HG03280 (cell line): ENCODE data around the gene LAMA3.
"Not testable (repeated sequence)": the region's sequence is repeated elsewhere in the genome, so short reads cannot be mapped to it uniquely, and the experiment has no call there.

Experiments used
- ATAC-seq: cut with Tn5 transposase; IDR thresholded peaks from one replicate; pipeline ENCODE4 v1.9.1; 2021; ENCODE audit warnings: mild to moderate bottlenecking, moderate library complexity; ENCODE audit not compliant: unreplicated experiment

Gene LAMA3

DNA sequence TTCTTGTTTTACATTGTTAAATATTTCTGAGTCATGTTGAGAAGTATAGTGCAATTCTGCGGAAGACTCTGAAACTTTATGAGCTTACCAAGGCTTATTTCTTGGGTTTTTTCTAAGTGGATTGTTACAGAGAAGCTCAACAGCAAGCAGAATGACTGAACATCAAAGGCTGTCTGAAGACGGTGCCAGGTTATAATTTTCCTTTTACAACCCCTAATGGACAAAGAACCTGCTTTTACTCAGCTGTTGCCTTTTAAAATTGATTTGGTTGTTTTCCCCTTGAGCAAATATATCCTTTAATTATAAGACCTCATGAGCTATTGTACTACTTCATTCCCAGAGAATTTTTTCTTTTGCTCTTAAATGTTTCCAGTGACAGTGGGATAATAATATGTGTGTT lies 41.6 kb downstream of the LAMA3 start:
- ATAC-seq: no peak

- no peak for ATAC-seq
These were observed 42.6 kb downstream of the LAMA3 start for GRCh38 chr18:23731861-23732260.

DNA sequence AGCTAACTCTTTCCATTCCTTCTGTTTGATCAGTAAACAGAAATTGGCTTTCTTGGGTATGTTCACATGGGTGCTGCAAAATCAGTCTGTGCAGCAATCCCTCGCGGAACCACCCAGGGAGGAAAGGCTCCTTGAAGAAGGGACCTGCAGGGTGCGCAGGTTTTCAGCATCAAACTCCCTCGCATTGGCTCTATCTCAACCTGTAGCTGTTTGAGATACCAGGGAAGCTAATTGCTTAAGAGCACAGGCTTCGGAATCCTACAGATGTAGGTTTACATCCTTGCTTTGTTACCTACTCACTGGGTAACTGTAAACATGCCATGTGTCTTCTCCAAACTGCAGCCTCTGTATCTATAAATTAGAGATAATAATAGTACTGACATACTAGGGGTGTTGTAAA lies 43.2 kb downstream of the LAMA3 start:
- ATAC-seq: no peak

GRCh38 chr18:23733265-23733664 lies 44.0 kb downstream of the LAMA3 start:
- ATAC-seq: not testable (repeated sequence)

GRCh38 chr18:23733895-23734294 lies 44.6 kb downstream of the LAMA3 start:
- no peak for ATAC-seq

GRCh38 chr18:23735021-23735464 lies 45.8 kb downstream of the LAMA3 start:
- ATAC-seq: no peak

DNA sequence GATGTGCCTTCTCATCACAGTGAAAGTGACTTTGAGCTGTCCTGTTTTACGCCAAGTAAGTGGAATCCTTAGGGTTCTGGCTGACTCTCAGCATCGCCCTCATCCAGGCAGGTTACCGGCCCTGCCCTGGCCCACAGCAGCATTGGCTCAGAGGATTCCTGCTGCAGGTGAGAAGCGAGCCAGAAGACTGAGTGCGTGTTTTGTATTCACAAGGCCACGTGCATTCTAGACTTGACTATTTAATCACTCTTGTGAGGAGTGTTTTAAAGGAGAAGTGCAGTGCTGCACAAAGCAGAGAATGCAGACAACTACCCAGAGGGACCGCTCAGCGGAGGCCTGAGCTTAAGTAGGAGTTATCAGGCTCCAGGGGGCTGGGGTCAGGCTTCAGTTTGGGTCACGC lies 48.3 kb downstream of the LAMA3 start:
- no peak for ATAC-seq

DNA sequence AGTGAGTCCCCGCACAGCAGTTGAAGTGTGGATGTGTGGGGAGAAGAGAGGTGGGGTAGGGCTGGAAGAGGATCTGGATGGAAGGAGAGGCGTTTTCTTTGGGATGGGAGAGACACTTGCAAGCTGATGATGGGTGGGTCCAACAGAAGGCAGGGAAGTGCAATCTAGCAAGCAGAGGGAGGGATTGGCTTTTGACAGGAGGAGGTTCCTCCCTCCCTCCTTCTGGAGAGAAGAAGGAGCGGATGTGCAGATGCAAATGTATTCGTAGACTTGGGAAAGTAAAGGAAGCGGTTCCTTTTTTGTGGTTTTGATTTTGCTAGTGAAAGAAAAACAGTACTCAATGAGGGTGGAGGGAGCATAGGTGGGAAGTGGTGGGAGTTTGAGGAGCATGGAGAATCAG lies 48.9 kb downstream of the LAMA3 start:
- ATAC-seq: no peak

GRCh38 chr18:23738575-23738974 lies 49.3 kb downstream of the LAMA3 start:
- no peak for ATAC-seq

DNA sequence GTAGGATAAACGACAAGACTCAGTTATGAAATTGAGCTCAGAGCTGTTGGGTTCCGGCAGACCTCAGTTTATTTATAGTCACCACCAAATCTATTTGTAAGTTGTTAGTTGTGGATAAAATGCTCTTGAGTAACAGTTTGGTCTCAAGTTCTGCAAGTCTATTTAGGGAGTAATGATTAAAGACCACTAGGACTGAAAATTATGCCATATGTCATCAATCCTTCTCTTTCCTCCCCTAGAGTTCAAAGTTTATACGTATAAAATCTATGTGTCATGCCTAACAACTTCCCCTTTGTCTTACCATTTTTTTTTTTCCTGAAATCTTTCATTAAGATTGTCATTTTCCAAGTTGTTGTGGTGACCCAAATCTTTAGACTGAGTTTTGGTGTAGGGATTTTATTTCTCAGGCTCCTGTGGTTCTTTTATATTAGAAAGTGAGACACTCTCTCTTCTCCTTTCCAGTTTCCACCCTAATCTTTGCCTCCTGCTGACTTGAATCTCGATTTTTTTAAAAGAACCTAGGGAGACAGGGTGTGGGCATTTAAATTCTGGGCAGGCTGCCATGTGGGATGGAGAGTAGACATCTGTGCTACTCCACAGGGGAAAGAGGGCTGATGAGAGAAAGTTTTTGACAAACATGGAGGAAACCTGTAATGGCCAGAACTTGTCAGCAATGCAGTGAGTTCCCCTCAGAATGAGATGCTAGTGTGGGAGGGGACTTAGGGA lies 51.0 kb downstream of the LAMA3 start:
- ATAC-seq: no peak

DNA sequence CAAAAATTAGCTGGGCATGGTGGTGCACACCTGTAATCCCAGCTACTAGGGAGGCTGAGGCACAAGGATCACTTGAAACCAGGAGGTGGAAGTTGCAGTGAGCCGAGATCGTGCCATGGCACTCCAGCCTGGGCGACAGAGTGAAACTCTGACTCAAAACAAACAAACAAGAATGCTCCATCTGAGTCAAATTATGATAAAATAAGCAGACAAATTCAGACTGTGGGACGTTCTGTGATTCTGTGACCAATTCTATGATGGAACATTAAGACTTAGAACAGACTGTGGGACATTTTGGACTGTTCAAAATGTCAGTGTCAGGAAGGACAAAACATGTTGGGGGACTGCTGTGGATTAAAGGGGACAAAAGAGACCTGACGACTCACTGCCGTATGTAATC lies 52.7 kb downstream of the LAMA3 start:
- not testable (repeated sequence) for ATAC-seq

GRCh38 chr18:23743733-23744333 lies 54.6 kb downstream of the LAMA3 start:
- no peak for ATAC-seq

DNA sequence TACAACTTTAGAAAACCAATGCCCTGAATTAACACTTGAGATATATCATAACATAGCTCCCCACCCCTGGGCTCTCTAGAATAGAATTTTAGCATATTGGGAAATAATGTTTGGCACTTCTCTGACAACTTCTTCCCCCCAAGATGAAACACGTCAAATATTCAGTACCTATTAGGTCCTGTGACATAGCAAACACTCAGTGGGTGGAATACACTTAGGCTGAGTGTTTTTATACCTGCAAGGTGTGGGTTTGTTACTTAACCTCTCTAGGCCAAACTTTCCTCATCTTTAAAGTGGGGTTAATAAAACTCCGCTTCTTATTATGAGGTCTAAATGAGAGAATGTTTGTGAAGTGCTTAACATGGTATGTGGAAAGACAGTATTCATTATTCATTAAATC lies 56.1 kb downstream of the LAMA3 start:
- ATAC-seq: no peak

DNA sequence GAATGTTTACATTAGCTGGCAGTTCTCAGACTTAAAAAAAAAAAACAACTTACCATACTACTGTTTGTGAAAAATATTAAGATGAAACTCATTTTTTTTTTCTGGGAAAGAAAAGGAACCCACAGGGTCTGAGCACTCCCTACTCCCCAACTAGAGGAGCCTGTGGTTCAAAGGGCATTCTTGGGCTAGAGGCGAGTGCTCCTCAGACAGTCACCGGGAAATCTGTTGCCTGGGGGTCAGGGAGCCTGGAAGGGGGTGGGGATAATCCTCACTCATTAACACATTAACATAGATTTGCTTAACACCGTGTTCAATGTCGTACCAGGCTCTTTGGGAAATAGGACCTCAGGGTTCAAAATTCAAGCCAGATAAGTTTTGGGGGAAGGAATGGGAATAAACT lies 57.6 kb downstream of the LAMA3 start:
- ATAC-seq: no peak

- no peak for ATAC-seq
These were observed 63.1 kb downstream of the LAMA3 start for GRCh38 chr18:23752363-23752762.

DNA sequence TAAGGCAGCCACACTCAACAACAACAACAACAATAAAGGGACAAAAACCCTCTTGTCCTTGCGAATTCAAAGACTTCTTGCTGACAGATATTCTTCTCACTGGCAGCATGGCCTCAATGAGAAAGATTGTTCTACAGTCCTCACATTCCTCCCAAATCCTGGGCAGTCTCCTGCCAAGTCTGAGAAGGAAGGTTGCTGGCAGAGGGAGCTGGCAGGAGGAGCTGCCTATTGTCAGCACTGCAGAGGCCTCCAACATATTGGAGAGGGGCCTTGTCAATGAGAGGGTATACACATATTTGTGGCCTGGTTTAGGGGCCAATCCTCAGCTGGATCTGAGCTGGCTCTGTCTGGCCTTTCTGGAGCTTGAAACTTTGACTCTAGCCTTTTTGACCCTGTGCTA lies 63.5 kb downstream of the LAMA3 start:
- ATAC-seq: no peak

DNA sequence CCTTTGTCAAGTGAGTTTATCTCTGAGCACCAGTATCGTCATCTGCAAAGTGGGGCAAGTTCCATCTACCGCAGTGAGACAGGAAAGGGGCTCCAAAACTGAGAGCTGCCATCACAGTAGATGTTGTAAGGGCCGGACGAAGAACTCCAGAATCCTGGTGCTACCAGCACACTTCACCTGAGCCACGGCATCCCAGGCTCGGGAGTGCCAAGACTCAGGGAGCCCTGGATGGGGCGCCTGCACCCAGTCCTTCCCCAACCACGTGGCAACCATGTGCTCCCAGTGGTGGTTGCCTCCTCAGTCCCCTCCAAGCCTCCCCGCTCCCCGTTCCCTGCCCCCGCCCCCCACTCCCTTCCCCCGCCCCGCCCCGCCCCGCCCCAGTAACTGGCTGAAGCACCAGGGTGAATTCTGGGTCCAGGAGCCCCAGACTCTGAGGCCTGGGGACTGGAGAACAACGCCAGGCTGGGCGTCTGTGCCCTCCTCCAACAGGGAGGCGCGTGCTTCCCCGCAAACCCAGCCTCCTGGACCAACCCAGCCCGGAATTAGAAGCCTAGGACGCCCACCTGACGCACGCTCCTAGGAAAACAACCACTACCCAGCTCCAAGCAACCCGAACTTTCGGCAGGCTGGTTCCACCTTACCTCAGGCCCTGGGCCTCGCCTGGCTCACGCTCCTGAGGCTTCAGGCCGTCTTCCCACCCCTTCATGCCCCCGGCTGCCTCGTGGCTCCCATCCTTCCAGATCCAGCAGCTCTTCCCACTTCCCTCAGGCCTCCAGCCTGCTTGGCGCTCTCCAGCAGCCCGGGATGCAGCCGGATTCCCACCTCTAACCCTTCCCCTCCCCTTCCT lies 67.6 kb downstream of the LAMA3 start:
- no peak for ATAC-seq

GRCh38 chr18:23757437-23757733 lies 68.1 kb downstream of the LAMA3 start:
- no peak for ATAC-seq

GRCh38 chr18:23758281-23758680 lies 69.0 kb downstream of the LAMA3 start:
- ATAC-seq: no peak

- ATAC-seq: no peak
These were observed 72.7 kb downstream of the LAMA3 start for GRCh38 chr18:23761941-23762340.

DNA sequence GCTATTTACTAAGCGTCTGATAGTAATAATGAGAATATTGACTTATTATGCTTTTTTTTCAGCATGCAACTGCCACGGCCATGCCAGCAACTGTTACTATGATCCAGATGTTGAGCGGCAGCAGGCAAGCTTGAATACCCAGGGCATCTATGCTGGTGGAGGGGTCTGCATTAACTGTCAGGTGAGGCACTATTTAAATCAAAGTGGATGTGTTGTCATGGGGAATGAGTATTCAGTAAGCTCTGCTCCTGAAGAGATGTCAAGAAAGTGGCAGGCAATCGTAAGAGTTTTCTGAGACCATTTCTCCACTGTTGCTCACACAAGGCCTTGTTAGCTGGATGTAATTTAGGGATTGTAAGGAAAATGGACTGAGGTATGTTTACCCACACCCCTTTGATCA lies 74.1 kb downstream of the LAMA3 start:
- ATAC-seq: no peak

DNA sequence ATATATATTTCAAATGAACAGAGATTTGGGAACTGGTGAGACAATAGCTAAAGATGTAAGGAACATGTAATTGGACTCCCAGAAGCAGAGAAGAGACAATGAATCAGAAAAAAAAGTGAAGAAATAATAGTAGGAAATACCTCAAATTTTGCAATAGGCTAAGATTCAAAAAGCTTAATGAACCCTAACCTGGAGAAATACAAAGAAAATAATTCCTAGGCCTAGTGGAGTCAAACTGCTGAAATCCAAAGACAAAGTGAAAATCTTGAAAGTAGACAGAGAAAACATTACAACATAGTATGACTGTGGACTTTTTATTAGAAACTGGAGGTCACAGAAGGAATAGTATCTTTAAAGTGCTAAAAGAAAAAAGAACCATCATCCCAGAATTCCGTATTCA lies 76.7 kb downstream of the LAMA3 start:
- no peak for ATAC-seq
